ENCODE measurements around the gene INF2. TPM values are rescaled to one million over a fixed set of nuclear protein-coding genes. Genes with fewer than 3 reads are reported as not detected.
"Not testable (repeated sequence)": the region's sequence is repeated elsewhere in the genome, so short reads cannot be mapped to it uniquely, and the experiment has no call there.

Gene INF2
- polyA plus RNA-seq, 3 donors, result 20.3 to 105 (median 101) TPM

DNA sequence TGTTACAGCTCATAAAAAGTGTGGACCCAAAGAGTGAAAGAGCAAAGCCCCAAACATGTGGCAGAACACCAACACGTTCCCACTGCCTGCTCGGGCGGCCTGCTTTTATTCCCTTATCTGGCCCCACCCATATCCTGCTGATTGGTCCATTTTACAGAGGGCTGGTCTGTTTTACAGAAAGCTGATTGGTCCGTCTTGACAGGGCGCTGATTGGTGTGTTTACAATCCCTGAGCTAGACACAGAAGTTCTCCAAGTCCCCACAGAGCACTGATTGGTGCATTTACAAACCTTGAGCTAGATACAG is 61.3 kb downstream of the INF2 start:
- H3K27ac ChIP-seq (ENCODE audit: low read depth, low read length), result not testable (repeated sequence)
- 87 to 94% (median 90%) methylated on average over 5 of the region's 5 CpGs for whole genome bisulfite sequencing, 3 donors

GRCh38 chr14:104751539-104752422 is 62.4 kb downstream of the INF2 start:
- 69 to 83% (median 76%) methylated on average over 66 to 90 of the region's 90 CpGs for WGBS, 3 donors
- H3K27ac ChIP-seq (ENCODE audit: low read depth, low read length), result no peak overlapping the region

- WGBS, 3 donors, result 1 to 5% (median 2%) methylated on average over 20 to 21 of the region's 21 CpGs
- H3K27ac ChIP-seq (ENCODE audit: low read depth, low read length), result no peak overlapping the region
Measured at GRCh38 chr14:104752423-104752734, 63.0 kb downstream of the INF2 start.

- peak within 1 kb of the TSS; percentile 22 for H3K27ac ChIP-seq (ENCODE audit: low read depth, low read length)
- 0% methylated on average over 75 to 95 of the region's 95 CpGs for WGBS, 3 donors
Measured at GRCh38 chr14:104752735-104753527, 63.5 kb downstream of the INF2 start, which contains the start of gene SIVA1. Gene SIVA1, plus strand, starts transcription at chr14:104753147. Its CDS starts 55 bp downstream, at chr14:104753202.

DNA sequence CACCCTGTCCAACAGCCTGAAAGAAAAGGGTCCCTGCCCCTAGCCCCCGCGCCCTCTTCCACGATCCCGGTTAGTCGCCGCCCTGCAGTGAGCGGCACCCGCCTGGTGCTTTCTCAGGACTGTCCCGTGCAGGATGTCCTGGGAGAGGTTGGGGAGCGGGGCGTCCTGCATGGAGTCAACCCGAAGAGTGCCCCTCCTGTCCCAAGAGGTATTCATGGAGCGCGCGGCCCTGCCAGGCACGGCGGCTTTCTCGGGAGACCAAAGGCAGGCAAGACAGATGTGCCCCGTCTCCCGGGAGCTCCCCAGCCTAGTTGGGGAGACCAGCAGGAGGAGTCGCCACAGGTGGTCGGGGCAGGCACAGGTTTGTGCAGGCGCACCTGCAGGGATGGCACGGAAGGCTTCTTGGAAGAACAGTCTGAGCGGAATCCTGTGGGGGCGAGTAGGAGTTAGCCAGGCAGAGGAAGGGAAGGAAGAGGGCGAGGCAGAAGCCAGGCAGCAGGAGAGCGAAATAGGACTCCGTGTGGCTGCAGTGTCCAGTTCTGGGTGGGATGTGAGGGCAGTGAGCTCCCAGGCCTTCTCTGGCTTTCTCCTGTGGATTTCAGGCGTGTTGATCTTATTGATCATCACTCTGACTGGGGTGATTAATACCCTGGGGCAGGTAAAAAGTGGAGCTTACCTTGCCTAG is 64.3 kb downstream of the INF2 start:
- WGBS, 3 donors, result 1% methylated on average over 29 to 30 of the region's 30 CpGs
- H3K27ac ChIP-seq (ENCODE audit: low read depth, low read length), result no peak overlapping the region

DNA sequence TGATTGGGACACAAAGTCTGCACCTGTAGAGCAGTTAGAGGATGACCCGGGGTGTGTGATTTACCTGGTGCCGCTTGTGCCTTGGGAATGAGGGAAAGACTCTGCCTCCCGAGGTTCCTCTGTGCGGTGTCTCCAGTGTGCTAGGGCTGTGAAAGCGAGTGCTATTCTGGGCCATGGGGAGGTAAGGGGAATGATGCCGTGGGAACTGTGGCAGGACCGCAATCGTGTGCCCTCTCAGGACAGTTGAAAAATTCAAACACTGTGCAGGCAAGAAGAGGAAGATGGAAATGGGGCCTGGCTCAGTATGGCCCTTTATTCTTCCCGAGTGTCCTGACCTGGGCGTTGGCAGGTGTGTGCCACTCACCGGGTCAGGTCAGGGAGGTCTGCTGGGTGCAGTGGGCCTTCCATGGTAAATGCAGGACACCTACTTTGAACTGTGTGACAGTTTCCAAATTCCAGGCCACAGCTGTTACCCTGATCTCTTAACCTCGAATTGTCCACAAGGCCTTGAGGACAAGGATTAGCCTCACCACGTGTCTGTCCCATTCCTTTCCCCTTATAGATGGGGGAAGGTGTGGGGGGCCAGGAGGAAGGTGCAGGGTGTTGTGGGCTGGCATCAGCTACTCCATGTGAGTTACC is 64.9 kb downstream of the INF2 start:
- WGBS, 3 donors, result 30 to 64% (median 59%) methylated on average over 13 of the region's 13 CpGs
- no peak overlapping the region for H3K27ac ChIP-seq (ENCODE audit: low read depth, low read length)

DNA sequence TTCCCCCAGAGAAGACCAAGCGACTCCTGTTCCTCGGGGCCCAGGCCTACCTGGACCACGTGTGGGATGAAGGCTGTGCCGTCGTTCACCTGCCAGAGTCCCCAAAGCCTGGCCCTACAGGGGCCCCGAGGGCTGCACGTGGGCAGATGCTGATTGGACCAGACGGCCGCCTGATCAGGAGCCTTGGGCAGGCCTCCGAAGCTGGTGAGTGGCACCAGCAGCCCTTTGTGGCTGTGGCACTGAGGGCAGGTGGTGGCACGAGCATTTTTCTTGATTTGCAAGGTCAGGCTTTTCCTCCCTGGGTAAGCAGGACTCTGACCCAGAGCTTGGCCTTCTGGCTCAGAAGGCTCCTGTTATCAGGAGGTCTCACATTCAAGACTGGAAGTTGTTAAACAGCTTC is 66.2 kb downstream of the INF2 start:
- 38 to 86% (median 79%) methylated on average over 11 of the region's 11 CpGs for whole genome bisulfite sequencing, 3 donors
- H3K27ac ChIP-seq (ENCODE audit: low read depth, low read length), result no peak overlapping the region

DNA sequence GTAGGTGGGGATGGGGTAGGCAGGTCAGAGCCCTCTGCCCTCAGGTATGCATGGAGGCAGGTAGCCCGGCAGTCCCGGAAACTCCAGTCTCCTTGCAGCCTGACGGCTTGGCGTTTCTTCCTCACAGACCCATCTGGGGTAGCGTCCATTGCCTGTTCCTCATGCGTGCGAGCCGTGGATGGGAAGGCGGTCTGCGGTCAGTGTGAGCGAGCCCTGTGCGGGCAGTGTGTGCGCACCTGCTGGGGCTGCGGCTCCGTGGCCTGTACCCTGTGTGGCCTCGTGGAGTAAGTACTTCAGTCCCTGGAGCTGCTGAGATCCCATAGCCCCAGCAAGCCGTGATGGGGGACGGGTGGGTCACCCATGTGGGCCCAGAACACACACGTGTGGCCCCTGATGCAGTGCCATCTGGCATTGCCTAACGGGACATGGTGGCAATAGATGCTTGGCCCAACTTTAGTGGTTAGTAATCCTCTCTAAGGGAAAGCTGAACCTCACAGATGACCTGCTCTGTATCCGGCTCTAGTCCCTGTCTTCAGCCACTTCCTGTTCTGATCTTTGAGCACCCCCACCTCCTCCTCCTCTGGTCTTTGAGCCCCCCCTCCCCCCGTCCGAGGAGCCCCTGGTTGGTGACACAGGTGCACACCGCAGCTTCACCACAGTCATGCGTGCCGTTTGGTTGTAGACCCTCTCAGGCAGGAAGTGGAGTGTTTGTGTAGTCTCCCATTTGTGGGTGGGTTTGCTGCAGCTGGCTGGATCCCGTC is 67.2 kb downstream of the INF2 start:
- WGBS, 3 donors, result 72 to 87% (median 81%) methylated on average over 27 of the region's 27 CpGs
- H3K27ac ChIP-seq (ENCODE audit: low read depth, low read length), result no peak overlapping the region

DNA sequence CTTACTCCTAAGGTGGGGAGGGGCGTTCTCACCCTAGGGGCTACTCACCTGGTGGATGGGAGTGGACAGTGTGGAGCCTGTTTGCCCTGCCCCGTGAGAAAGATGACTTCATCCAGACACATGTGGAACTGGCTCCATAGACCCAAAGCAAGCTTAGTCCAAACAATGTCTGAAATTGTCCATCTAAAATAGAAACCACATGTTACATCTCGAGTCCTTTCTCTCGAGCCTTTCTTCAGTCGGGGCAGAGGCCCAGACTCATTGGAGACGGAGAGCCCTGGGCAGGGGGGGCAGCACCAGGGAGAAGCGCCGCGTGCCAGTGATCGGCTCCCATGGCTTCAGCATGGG is 67.8 kb downstream of the INF2 start:
- WGBS, 3 donors, result 70 to 91% (median 89%) methylated on average over 10 of the region's 10 CpGs
- H3K27ac ChIP-seq (ENCODE audit: low read depth, low read length), result no peak overlapping the region

DNA sequence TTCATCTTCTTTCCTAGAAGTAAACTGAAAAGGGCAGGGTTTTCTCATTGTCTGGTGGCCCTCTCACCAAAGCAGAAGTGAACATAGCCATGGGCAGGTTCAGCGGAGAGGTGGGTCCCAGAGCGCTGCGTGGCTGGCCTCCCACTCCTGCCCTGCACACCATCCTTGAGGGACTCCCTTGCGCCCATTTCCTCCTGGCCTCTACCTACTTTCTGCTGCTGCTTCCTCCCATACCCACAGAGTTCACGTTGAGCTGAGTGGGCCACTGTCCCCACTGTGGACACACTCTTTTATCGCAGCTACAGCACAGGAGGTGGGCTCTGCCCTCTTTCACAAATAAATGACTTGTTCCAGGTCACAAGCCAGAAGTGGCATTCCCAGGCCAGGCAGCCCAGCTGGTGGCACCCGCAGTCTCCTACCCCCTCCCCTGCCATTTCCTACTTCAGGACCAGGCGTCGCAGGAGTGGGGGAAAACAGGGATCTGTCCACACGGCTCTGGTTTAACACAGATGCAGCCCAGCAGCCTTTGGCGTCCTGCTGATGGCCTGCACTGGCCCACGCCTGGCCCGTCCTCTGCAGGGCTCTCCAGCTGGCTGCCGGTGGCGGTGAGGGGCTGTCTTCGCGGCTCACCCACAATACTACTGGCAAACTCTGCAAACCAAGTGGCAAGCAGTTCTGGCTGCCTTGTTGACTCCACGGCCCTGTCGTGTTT is 68.4 kb downstream of the INF2 start:
- H3K27ac ChIP-seq (ENCODE audit: low read depth, low read length), result no peak overlapping the region
- WGBS, 3 donors, result 81 to 92% (median 86%) methylated on average over 19 of the region's 19 CpGs

DNA sequence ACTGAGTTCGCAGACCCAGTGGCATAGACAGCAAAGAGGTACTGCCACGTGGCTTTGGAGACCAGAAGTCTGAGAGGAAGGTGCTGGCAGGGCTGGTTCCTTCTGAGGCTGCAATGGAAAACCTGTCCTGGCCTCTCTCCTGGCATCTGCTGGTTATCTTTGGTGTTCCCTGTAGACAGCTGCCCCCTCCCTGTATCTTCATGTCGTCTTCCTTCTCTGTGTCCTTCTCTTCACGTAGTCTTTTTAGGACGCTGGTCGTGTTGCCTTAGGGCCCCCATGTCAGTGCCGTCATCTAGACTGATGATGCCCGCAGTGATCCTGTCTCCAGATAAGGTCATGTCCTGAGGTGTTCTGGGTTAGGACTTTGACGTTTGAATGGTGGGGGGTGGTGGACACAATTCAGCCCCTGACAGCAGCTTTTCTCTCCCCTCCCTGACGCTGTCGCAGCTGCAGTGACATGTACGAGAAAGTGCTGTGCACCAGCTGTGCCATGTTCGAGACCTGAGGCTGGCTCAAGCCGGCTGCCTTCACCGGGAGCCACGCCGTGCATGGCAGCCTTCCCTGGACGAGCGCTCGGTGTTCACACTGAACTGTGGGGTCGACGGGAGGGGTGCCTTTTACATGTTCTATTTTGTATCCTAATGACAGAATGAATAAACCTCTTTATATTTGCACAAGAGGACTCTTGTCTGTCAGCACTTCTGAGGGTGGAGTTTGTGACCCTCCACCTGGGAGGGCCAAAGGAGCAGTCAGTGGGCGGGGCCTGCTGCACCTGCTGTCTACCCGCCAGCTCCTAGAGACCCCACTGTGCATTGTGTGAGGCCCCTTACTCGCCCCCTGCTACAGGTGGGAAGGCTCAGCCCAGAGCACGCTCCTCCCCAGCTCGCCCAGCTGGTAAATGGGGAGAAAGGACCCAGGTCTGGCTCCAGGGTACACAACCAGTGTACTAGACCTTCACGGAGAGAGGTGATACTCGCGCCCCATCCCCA is 69.9 kb downstream of the INF2 start:
- WGBS, 3 donors, result 81 to 92% (median 90%) methylated on average over 30 of the region's 30 CpGs
- H3K27ac ChIP-seq (ENCODE audit: low read depth, low read length), result no peak overlapping the region

DNA sequence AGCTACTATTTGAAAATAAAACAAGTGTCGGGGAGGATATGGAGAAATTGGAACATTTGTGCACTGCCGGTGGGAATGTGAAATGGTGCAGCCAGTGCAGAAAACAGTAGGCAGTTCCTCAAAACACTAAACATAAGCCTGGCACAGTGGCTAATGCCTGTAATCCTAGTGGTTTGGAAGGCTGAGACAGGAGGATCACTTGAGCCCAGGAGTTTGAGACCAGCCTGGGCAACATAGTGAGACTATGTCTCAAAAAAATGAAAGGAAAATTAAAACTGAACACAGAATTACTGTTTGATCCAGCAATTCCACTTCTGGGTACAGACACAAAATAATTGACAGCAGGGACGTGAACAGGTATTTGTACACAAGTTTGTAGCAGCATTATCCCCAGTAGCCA is 76.1 kb downstream of the INF2 start:
- no peak overlapping the region for H3K27ac ChIP-seq (ENCODE audit: low read depth, low read length)
- WGBS, 3 donors, result 84 to 95% (median 92%) methylated on average over 3 of the region's 3 CpGs

GRCh38 chr14:104766256-104766862 is 76.9 kb downstream of the INF2 start:
- H3K27ac ChIP-seq (ENCODE audit: low read depth, low read length), result no peak overlapping the region

DNA sequence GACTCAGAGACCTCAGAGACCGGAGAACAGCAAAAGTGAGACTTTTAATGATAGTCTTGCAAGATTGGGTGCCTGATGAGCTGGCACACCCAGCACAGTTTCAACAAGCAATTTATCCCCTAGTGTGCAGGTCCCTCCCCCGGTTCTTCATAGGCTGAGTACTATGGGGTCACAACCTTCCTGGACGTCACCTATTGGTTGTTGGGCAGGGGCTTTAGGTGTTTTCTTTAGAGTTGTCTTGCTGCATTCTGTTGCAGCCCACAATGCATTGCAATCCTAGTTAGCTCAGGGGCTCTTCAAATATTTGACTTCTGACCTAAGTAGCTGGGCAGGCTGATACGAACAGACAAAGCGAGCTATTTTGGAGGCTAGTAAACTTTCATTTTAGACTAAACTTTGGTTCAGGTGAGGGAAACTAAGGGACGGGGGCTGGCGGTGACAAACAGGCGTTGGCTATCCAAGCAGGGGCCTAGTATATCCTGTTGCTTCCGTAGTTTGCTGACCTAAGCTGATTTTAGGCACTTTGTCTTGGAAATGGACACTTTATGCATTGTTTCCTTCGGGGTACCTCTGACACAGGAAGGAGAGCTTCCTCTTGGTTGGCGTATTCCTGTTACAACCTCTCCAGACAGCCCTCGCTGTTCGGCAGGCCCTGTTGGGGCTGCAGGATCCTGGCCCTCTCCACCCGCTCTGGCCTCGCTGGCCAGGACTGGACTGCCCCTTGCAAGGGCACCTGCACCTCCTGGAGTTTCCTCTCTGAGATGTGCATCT is 77.6 kb downstream of the INF2 start:
- no peak overlapping the region for H3K27ac ChIP-seq (ENCODE audit: low read depth, low read length)
- 69 to 83% (median 76%) methylated on average over 15 of the region's 15 CpGs for WGBS, 3 donors

More at GRCh38 chr14:104766256-104766862, 76.9 kb downstream of the INF2 start:
- 94 to 96% (median 95%) methylated on average over 4 of the region's 4 CpGs for WGBS, 3 donors

GRCh38 chr14:104767634-104767918 is 78.2 kb downstream of the INF2 start:
- no peak overlapping the region for H3K27ac ChIP-seq (ENCODE audit: low read depth, low read length)
- WGBS, 3 donors, result 76 to 81% (median 81%) methylated on average over 5 of the region's 5 CpGs

Data from adipose tissue (tissue), 3 donors.